ENCODE results near the gene ITIH5.

Gene ITIH5

GRCh38 chr10:7589748-7590147 is 77.0 kb downstream of the ITIH5 start:
- TF ChIP-seq MYC (IDR thresholded peaks at IDR 0.05; ENCODE audit: low read depth, low read length) (no peak), CTCF (IDR thresholded peaks at IDR 0.05; ENCODE audit: low read depth, low read length) (no peak), POLR2A (IDR thresholded peaks at IDR 0.05; ENCODE audit: extremely low read depth, insufficient read length) (no peak), MAX (IDR thresholded peaks at IDR 0.05; ENCODE audit: low read depth, low read length) (no peak)
- H3K4me3 ChIP-seq (ENCODE audit: low read depth, low read length), result no peak overlapping the region
- no peak for DNase-seq (ENCODE audit: low read depth)

DNA sequence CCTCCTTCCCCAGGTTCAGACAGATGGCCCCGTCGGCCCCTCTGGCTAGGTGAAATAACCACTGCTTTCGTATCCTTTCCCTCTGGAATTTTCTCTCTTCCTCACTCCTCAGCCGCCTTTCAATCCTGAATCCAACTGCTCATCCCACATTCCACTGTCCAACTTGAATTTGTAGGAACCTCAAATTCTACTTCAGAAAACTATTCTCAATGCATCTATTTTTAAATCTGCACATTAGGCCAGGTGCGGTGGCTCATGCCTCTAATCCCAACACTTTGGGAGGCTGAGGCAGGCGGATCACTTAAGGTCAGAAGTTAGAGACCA is 78.9 kb downstream of the ITIH5 start:
- H3K4me3 ChIP-seq (ENCODE audit: low read depth, low read length), result no peak overlapping the region
- TF ChIP-seq POLR2A (IDR thresholded peaks at IDR 0.05; ENCODE audit: extremely low read depth, insufficient read length) (no peak), MAX (IDR thresholded peaks at IDR 0.05; ENCODE audit: low read depth, low read length) (no peak), CTCF (IDR thresholded peaks at IDR 0.05; ENCODE audit: low read depth, low read length) (no peak), MYC (IDR thresholded peaks at IDR 0.05; ENCODE audit: low read depth, low read length) (no peak)
- no peak for DNase-seq (ENCODE audit: low read depth)

- no peak for DNase-seq (ENCODE audit: low read depth)
- no peak overlapping the region for H3K4me3 ChIP-seq (ENCODE audit: low read depth, low read length)
- TF ChIP-seq MAX (IDR thresholded peaks at IDR 0.05; ENCODE audit: low read depth, low read length) (no peak), MYC (IDR thresholded peaks at IDR 0.05; ENCODE audit: low read depth, low read length) (no peak), POLR2A (IDR thresholded peaks at IDR 0.05; ENCODE audit: extremely low read depth, insufficient read length) (no peak), CTCF (IDR thresholded peaks at IDR 0.05; ENCODE audit: low read depth, low read length) (no peak)
Observed at GRCh38 chr10:7587168-7587864, 79.5 kb downstream of the ITIH5 start.

GRCh38 chr10:7585228-7585627 is 81.5 kb downstream of the ITIH5 start:
- no peak overlapping the region for H3K4me3 ChIP-seq (ENCODE audit: low read depth, low read length)
- no peak for DNase-seq (ENCODE audit: low read depth)
- TF ChIP-seq POLR2A (IDR thresholded peaks at IDR 0.05; ENCODE audit: extremely low read depth, insufficient read length) (no peak), MYC (IDR thresholded peaks at IDR 0.05; ENCODE audit: low read depth, low read length) (no peak), CTCF (IDR thresholded peaks at IDR 0.05; ENCODE audit: low read depth, low read length) (no peak), MAX (IDR thresholded peaks at IDR 0.05; ENCODE audit: low read depth, low read length) (no peak)

DNA sequence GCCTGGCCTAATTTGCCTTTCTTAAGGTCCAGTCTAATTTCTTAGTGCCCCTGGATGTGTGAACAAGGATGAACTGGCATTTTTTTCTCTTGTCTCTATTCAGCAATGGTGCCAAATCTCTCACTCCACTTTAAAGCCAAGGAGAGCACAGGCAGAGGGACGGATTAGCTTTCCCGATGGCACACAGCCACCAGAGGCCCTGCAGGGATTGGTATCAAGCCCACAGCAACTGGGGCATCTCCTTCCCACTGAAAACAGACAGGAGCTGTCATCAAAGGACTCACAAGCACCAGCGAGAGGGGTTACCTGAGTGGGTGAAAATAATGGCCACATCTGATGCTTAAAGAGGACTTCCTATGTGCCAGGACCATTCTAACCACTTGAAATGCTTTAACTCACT is 83.1 kb downstream of the ITIH5 start:
- TF ChIP-seq CTCF (IDR thresholded peaks at IDR 0.05; ENCODE audit: low read depth, low read length) (no peak), MAX (IDR thresholded peaks at IDR 0.05; ENCODE audit: low read depth, low read length) (no peak), POLR2A (IDR thresholded peaks at IDR 0.05; ENCODE audit: extremely low read depth, insufficient read length) (no peak), MYC (IDR thresholded peaks at IDR 0.05; ENCODE audit: low read depth, low read length) (no peak)
- no peak overlapping the region for H3K4me3 ChIP-seq (ENCODE audit: low read depth, low read length)
- no peak for DNase-seq (ENCODE audit: low read depth)

Measured in NB4 (cell line).